ENCODE results near the gene VPS18.
"Not testable (repeated sequence)": the region's sequence is repeated elsewhere in the genome, so short reads cannot be mapped to it uniquely, and the experiment has no call there.

VPS18 gene
- total RNA-seq, result 26.5 to 30.6 (median 29.4) reads per million in 4 donors

- peak; percentile 97 to 98 (median 98) for DNase-seq
Observed at GRCh38 chr15:40893733-40894680, at the start of gene VPS18. Gene VPS18, plus strand, starts transcription at chr15:40894450. Its CDS starts 319 bp downstream, at chr15:40894769.

GRCh38 chr15:40844696-40845030, 49.6 kb upstream of the VPS18 start:
- DNase-seq, result peak in 3 of 5 donors; percentile 6 to 41 (median 15)

- no peak for DNase-seq
Observed at GRCh38 chr15:40845036-40845435, 49.2 kb upstream of the VPS18 start.

- no peak for DNase-seq
Observed at GRCh38 chr15:40845511-40846284, 48.6 kb upstream of the VPS18 start.

- DNase-seq, result no peak
Observed at GRCh38 chr15:40846841-40847222, 47.4 kb upstream of the VPS18 start.

GRCh38 chr15:40847223-40847961, 46.9 kb upstream of the VPS18 start:
- DNase-seq, result no peak

GRCh38 chr15:40850576-40851112, 43.6 kb upstream of the VPS18 start:
- DNase-seq, result no peak

- no peak for DNase-seq
Observed at GRCh38 chr15:40852529-40852928, 41.7 kb upstream of the VPS18 start.

- DNase-seq, result no peak
Observed at GRCh38 chr15:40853241-40853890, 40.9 kb upstream of the VPS18 start.

- DNase-seq, result no peak
Observed at GRCh38 chr15:40854161-40854560, 40.1 kb upstream of the VPS18 start.

- DNase-seq, result no peak
Observed at GRCh38 chr15:40855706-40856234, 38.5 kb upstream of the VPS18 start.

GRCh38 chr15:40856746-40857145, 37.5 kb upstream of the VPS18 start:
- no peak for DNase-seq

GRCh38 chr15:40857601-40858341, 36.5 kb upstream of the VPS18 start:
- DNase-seq, result peak; percentile 44 to 72 (median 62)

GRCh38 chr15:40858706-40859105, 35.5 kb upstream of the VPS18 start:
- no peak for DNase-seq

GRCh38 chr15:40859206-40859851, 34.9 kb upstream of the VPS18 start:
- peak; percentile 55 to 81 (median 71) for DNase-seq

GRCh38 chr15:40861147-40861546, 33.1 kb upstream of the VPS18 start:
- DNase-seq, result not testable (repeated sequence)

- no peak for DNase-seq
Observed at GRCh38 chr15:40863660-40864270, 30.5 kb upstream of the VPS18 start.

GRCh38 chr15:40867199-40867598, 27.1 kb upstream of the VPS18 start:
- no peak for DNase-seq

- DNase-seq, result no peak
Observed at GRCh38 chr15:40869686-40870085, 24.6 kb upstream of the VPS18 start.

GRCh38 chr15:40870716-40871115, 23.5 kb upstream of the VPS18 start:
- DNase-seq, result no peak
